Mesenchymal stem cell (in vitro differentiated cells and primary cell): ENCODE results near the gene GPR26.

Experiments
- DNase-seq: peaks from one replicate; pipeline ENCODE4 v3.0.0-alpha.2; 2013
- H2AFZ ChIP-seq: one replicate; pipeline ENCODE4 v1.6.1; 2013; ENCODE audit warnings: low read depth, mild to moderate bottlenecking, control low read depth, inconsistent platforms, low read length, moderate library complexity
- H2AK5ac ChIP-seq: 2 replicates; pipeline ENCODE4 v1.6.1; 2013; ENCODE audit warnings: low read length, moderate library complexity, mild to moderate bottlenecking, inconsistent platforms; ENCODE audit not compliant: severe bottlenecking
- H2BK120ac ChIP-seq: one replicate; pipeline ENCODE4 v1.6.1; 2013; ENCODE audit warnings: low read depth, mild to moderate bottlenecking, inconsistent platforms, low read length, moderate library complexity
- H2BK12ac ChIP-seq, 2 experiments: one replicate each; pipeline ENCODE4 v1.6.1; 2013; ENCODE audit warnings: inconsistent platforms in 2 of 2, low read length in 2 of 2, mild to moderate bottlenecking in 2 of 2, moderate library complexity in 2 of 2, control low read depth in 1 of 2
- H2BK15ac ChIP-seq: one replicate; pipeline ENCODE4 v1.6.1; 2013; ENCODE audit warnings: mild to moderate bottlenecking, low read depth, inconsistent platforms; ENCODE audit not compliant: poor library complexity, severe bottlenecking
- H2BK5ac ChIP-seq: 2 replicates; pipeline ENCODE4 v1.6.1; 2013; ENCODE audit warnings: low read depth, mild to moderate bottlenecking, low read length, control low read depth, inconsistent platforms; ENCODE audit not compliant: poor library complexity, severe bottlenecking
- H3K14ac ChIP-seq, 2 experiments: one replicate each; pipeline ENCODE4 v1.6.1; 2013; ENCODE audit warnings: inconsistent platforms in 2 of 2, low read length in 2 of 2, control low read depth in 1 of 2, mild to moderate bottlenecking in 1 of 2, moderate library complexity in 1 of 2
- H3K18ac ChIP-seq, 2 experiments: one replicate each; pipeline ENCODE4 v1.6.1; 2013; ENCODE audit warnings: inconsistent platforms in 2 of 2, low read length in 2 of 2, control low read depth in 1 of 2, low read depth in 1 of 2, mild to moderate bottlenecking in 1 of 2
- H3K23ac ChIP-seq, 2 experiments: one replicate each; pipeline ENCODE4 v1.6.1; 2013; ENCODE audit warnings: inconsistent platforms in 2 of 2, low read length in 2 of 2, mild to moderate bottlenecking in 2 of 2, moderate library complexity in 2 of 2, control low read depth in 1 of 2
- H3K27ac ChIP-seq: 2 replicates; pipeline ENCODE4 v1.5.1; 2013; ENCODE audit warnings: mild to moderate bottlenecking, moderate library complexity, low read length, control low read depth, inconsistent platforms; ENCODE audit not compliant: poor library complexity, severe bottlenecking
- H3K27me3 ChIP-seq, 2 experiments: 2 replicates each; pipeline versions ENCODE4 v1.6.1 to v1.7.0; 2013; ENCODE audit warnings: low read length in 2 of 2, mild to moderate bottlenecking in 2 of 2, moderate library complexity in 2 of 2, control low read depth in 1 of 2, inconsistent platforms in 1 of 2; ENCODE audit not compliant: control insufficient read depth in 1 of 2, insufficient read depth in 1 of 2
- H3K36me3 ChIP-seq, 2 experiments: 2 replicates each; pipeline versions ENCODE4 v1.6.1 to v1.7.0; 2013; ENCODE audit warnings: low read length in 2 of 2, control low read depth in 1 of 2, inconsistent platforms in 1 of 2, low read depth in 1 of 2, mild to moderate bottlenecking in 1 of 2; ENCODE audit not compliant: insufficient read depth in 2 of 2, control insufficient read depth in 1 of 2
- H3K4ac ChIP-seq, 2 experiments: one replicate each; pipeline ENCODE4 v1.6.1; 2013; ENCODE audit warnings: inconsistent platforms in 2 of 2, low read length in 2 of 2, mild to moderate bottlenecking in 2 of 2, moderate library complexity in 2 of 2, control low read depth in 1 of 2, low read depth in 1 of 2
- H3K4me1 ChIP-seq: 2 replicates; pipeline ENCODE4 v1.6.1; 2013; ENCODE audit warnings: low read depth, low read length, control low read depth; ENCODE audit not compliant: control insufficient read depth, insufficient read depth
- H3K4me2 ChIP-seq: 2 replicates; pipeline ENCODE4 v1.6.1; 2013; ENCODE audit warnings: low read length, mild to moderate bottlenecking, inconsistent platforms; ENCODE audit not compliant: poor library complexity, severe bottlenecking
- H3K4me3 ChIP-seq, 2 experiments: 2 replicates each; pipeline versions ENCODE4 v1.5.1 to v1.7.0; 2013; ENCODE audit warnings: low read length in 2 of 2, mild to moderate bottlenecking in 2 of 2, control low read depth in 1 of 2, low read depth in 1 of 2; ENCODE audit not compliant: insufficient read depth in 1 of 2
- H3K79me1 ChIP-seq: replicated peaks from 2 replicates; pipeline ENCODE4 v1.6.1; 2013; ENCODE audit warnings: mild to moderate bottlenecking, control low read depth, low read length, inconsistent platforms; ENCODE audit not compliant: poor library complexity, severe bottlenecking
- H3K9ac ChIP-seq: 2 replicates; pipeline ENCODE4 v1.7.0; 2013; ENCODE audit warnings: mild to moderate bottlenecking, low read length, moderate library complexity
- H3K9me3 ChIP-seq: 2 replicates; pipeline ENCODE4 v1.7.0; 2013; ENCODE audit warnings: mild to moderate bottlenecking, low read length; ENCODE audit not compliant: control insufficient read depth
- H4K8ac ChIP-seq: one replicate; pipeline ENCODE4 v1.6.1; 2013; ENCODE audit warnings: inconsistent platforms, mild to moderate bottlenecking, low read length, moderate library complexity
- H4K91ac ChIP-seq: one replicate; pipeline ENCODE4 v1.6.1; 2013; ENCODE audit warnings: mild to moderate bottlenecking, low read length, inconsistent platforms
- WGBS: methylation state at CpG from one replicate; pipeline ENCODE4 v1.1.7; 2013; ENCODE audit warnings: mixed read lengths; 5-methylcytosine and 5-hydroxymethylcytosine counted together

Gene GPR26

DNA sequence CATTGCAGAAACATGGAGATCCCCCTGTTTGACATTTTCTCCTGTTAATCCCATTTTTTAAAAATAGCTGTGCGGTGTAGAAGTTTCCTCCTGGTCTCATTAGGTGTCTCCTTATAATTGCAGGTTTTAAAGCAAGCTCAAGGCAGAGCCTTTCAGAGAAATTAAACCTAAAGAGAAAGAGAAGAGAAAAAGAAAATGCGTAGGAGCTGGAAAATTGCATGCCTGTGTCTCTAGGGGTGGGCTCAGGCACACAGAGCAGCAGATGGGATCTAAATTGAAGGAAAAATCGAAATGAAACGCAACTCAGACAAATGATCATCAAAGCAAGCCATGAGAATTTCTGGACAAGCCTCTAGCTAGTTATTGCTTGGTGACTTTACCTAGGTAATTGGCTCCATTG lies 40.1 kb downstream of the GPR26 start:
- Histone ChIP-seq H3K23ac (no peak overlapping the region), H2AK5ac (no peak overlapping the region)
- 64% methylated on average over 3 of the region's 4 CpGs for WGBS

GRCh38 chr10:123715546-123715945 lies 49.4 kb downstream of the GPR26 start:
- 46% methylated on average over 2 of the region's 2 CpGs for WGBS
- H3K36me3 ChIP-seq, result no peaks in the 10 kb centered on the region
- H3K79me1 ChIP-seq, result no peaks in the 10 kb centered on the region
- H3K4ac ChIP-seq, result no peak overlapping the region
- H2BK12ac ChIP-seq, result no peak overlapping the region
- no peak overlapping the region for H3K23ac ChIP-seq
- H4K91ac ChIP-seq, result no peak overlapping the region
- H2BK15ac ChIP-seq, result no peak overlapping the region
- H3K9ac ChIP-seq, result no peak overlapping the region
- H2BK120ac ChIP-seq, result no peak overlapping the region
- no peaks in the 10 kb centered on the region for H3K4me1 ChIP-seq
- no peaks in the 10 kb centered on the region for H3K27me3 ChIP-seq
- H4K8ac ChIP-seq, result no peak overlapping the region
- H3K4me3 ChIP-seq, result no peak overlapping the region
- no peak overlapping the region for H2BK5ac ChIP-seq
- H3K18ac ChIP-seq, result no peak overlapping the region
- H3K9me3 ChIP-seq, result peaks cover 13% of the 10 kb centered on the region
- no peak overlapping the region for H3K27ac ChIP-seq
- no peak overlapping the region for H3K14ac ChIP-seq
- no peak overlapping the region for H3K4me2 ChIP-seq
- no peak for DNase-seq
- no peak overlapping the region for H2AFZ ChIP-seq
- no peak overlapping the region for H2AK5ac ChIP-seq

More for the DNA sequence above, 40.1 kb downstream of the GPR26 start:
- Histone ChIP-seq H3K4ac (no peak overlapping the region), H3K27me3 (peaks cover 0 to 53% of the 10 kb centered on the region in 2 experiments), H3K18ac (no peak overlapping the region), H3K4me3 (no peak overlapping the region), H3K9me3 (no peaks in the 10 kb centered on the region), H3K14ac (no peak overlapping the region), H2AFZ (no peak overlapping the region), H3K4me2 (no peak overlapping the region), H2BK5ac (no peak overlapping the region), H3K79me1 (no peaks in the 10 kb centered on the region), H2BK15ac (no peak overlapping the region), H3K9ac (no peak overlapping the region), H4K91ac (no peak overlapping the region), H3K27ac (no peak overlapping the region), H3K36me3 (no peaks in the 10 kb centered on the region), H2BK120ac (no peak overlapping the region), H2BK12ac (no peak overlapping the region), H3K4me1 (no peaks in the 10 kb centered on the region), H4K8ac (no peak overlapping the region)
- no peak for DNase-seq

GRCh38 chr10:123717336-123717735 lies 51.2 kb downstream of the GPR26 start:
- Histone ChIP-seq H3K27ac (no peak overlapping the region), H3K27me3 (peaks cover 0 to 6% of the 10 kb centered on the region in 2 experiments), H3K23ac (no peak overlapping the region), H3K4ac (no peak overlapping the region), H2AFZ (no peak overlapping the region), H2BK5ac (no peak overlapping the region), H2BK15ac (no peak overlapping the region), H3K9me3 (peaks cover 13% of the 10 kb centered on the region), H2BK12ac (no peak overlapping the region), H2BK120ac (no peak overlapping the region), H4K8ac (no peak overlapping the region), H4K91ac (no peak overlapping the region), H3K79me1 (no peaks in the 10 kb centered on the region), H3K4me2 (no peak overlapping the region), H2AK5ac (no peak overlapping the region), H3K9ac (no peak overlapping the region), H3K4me3 (no peak overlapping the region), H3K18ac (no peak overlapping the region), H3K36me3 (no peaks in the 10 kb centered on the region), H3K4me1 (no peaks in the 10 kb centered on the region), H3K14ac (no peak overlapping the region)
- DNase-seq, result no peak
- 83% methylated on average over 4 of the region's 4 CpGs for whole genome bisulfite sequencing

DNA sequence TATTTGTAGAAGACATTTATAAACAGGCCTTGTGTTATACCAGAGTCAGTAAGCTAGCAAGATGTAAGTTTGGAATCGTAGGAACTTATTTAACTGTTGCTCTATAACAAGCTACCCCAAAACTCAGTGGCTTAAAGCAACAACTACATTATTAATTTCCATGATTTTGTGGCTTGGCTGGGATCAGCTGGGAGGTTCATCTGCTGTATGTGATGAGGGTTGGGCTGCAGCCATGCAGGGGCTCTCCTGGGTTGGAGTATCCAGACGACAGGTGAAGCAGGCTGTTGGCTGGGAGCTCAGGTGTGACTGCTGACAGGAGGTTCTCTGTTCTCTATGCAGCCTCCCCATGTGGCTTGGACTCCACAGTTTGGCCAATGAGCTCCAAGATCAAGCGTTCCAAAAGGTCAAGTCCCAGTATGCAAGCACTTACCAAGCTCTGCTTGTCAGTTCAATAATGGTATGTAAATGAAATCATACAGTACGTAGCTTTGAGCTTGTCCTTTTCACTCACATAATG lies 52.4 kb downstream of the GPR26 start:
- no peaks in the 10 kb centered on the region for H3K79me1 ChIP-seq
- H3K23ac ChIP-seq, result no peak overlapping the region
- no peak overlapping the region for H3K4me2 ChIP-seq
- no peak overlapping the region for H3K18ac ChIP-seq
- no peak overlapping the region for H2BK5ac ChIP-seq
- H4K8ac ChIP-seq, result no peak overlapping the region
- no peak overlapping the region for H3K14ac ChIP-seq
- H2BK120ac ChIP-seq, result no peak overlapping the region
- no peak overlapping the region for H2AFZ ChIP-seq
- no peaks in the 10 kb centered on the region for H3K36me3 ChIP-seq
- peaks cover 13% of the 10 kb centered on the region for H3K9me3 ChIP-seq
- H2AK5ac ChIP-seq, result no peak overlapping the region
- no peak overlapping the region for H2BK15ac ChIP-seq
- 59% methylated on average over 2 of the region's 4 CpGs for WGBS
- no peak overlapping the region for H3K4me3 ChIP-seq
- no peak for DNase-seq
- peaks cover 0 to 6% of the 10 kb centered on the region in 2 experiments for H3K27me3 ChIP-seq
- no peaks in the 10 kb centered on the region for H3K4me1 ChIP-seq
- H4K91ac ChIP-seq, result no peak overlapping the region
- no peak overlapping the region for H3K4ac ChIP-seq
- no peak overlapping the region for H3K27ac ChIP-seq
- no peak overlapping the region for H3K9ac ChIP-seq
- no peak overlapping the region for H2BK12ac ChIP-seq
